NT2/D1 (cell line): ENCODE results near the gene ARFGEF3.

ENCODE experiments used
- YY1 ChIP-seq: IDR thresholded peaks from 2 replicates; pipeline ENCODE4 v1.6.1; 2011; ENCODE audit not compliant: insufficient read length, insufficient read depth
- ZNF274 ChIP-seq: IDR thresholded peaks from 2 replicates; pipeline ENCODE4 v1.6.1; 2011; ENCODE audit warnings: mild to moderate bottlenecking, low read depth, low read length

DNA sequence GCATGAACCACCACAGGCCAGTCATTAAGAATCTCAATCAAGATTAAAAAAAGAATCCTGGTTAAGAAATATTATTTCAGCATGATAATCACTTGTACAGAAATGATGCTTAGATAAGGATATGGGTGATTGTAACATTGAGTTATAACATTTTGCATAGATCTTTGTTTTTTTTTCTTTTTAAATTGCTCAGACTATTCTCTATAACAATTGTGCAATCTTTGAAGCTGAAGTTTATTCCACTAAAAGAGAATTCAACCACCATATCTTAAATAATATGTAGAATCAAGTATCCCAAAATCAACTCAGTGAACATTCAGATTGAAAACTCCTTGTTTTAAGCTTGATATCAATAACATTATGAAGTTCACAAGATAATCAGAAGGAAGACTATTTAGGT, 215.3 kb downstream of the ARFGEF3 start:
- TF ChIP-seq ZNF274: no peak
- TF ChIP-seq YY1: no peak
